ENCODE measurements around the gene PIEZO2. TPM values are rescaled to one million over a fixed set of nuclear protein-coding genes. Genes with fewer than 3 reads are reported as not detected.

PIEZO2 gene
- total RNA-seq, 4 donors from 2014 or later: 2.7 to 11.7 (median 4.0) TPM

GRCh38 chr18:11043694-11044093, 105.7 kb downstream of the PIEZO2 start:
- DNase-seq (ENCODE audit: low spot score): no peak
- ATAC-seq (ENCODE audit: low FRiP score): no peak
- TF ChIP-seq, protein P1, sequence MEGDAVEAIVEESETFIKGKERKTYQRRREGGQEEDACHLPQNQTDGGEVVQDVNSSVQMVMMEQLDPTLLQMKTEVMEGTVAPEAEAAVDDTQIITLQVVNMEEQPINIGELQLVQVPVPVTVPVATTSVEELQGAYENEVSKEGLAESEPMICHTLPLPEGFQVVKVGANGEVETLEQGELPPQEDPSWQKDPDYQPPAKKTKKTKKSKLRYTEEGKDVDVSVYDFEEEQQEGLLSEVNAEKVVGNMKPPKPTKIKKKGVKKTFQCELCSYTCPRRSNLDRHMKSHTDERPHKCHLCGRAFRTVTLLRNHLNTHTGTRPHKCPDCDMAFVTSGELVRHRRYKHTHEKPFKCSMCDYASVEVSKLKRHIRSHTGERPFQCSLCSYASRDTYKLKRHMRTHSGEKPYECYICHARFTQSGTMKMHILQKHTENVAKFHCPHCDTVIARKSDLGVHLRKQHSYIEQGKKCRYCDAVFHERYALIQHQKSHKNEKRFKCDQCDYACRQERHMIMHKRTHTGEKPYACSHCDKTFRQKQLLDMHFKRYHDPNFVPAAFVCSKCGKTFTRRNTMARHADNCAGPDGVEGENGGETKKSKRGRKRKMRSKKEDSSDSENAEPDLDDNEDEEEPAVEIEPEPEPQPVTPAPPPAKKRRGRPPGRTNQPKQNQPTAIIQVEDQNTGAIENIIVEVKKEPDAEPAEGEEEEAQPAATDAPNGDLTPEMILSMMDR (IDR thresholded peaks at IDR 0.05): no peak

DNA sequence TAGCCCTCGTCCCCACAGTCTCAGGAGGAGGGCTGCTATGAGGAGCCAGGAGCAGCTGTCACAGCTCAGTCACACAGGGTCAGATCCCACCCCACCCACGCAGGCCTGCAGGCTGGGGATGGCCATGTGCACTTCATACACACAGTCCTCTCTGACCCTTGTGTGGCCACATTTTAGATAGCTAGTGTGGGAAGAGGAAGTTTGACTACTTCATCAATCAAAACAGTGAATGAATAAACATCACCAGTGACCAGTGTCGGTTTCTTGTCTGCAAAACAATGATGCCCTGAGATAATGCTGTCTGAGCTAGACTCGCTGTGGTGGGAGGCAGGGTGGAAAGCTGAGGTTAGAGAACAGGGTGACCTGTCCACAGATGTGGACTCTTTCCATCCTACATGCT, 107.1 kb downstream of the PIEZO2 start:
- no peak for ATAC-seq (ENCODE audit: low FRiP score)
- TF ChIP-seq, protein P1 (IDR thresholded peaks at IDR 0.05): no peak
- no peak for DNase-seq (ENCODE audit: low spot score)

DNA sequence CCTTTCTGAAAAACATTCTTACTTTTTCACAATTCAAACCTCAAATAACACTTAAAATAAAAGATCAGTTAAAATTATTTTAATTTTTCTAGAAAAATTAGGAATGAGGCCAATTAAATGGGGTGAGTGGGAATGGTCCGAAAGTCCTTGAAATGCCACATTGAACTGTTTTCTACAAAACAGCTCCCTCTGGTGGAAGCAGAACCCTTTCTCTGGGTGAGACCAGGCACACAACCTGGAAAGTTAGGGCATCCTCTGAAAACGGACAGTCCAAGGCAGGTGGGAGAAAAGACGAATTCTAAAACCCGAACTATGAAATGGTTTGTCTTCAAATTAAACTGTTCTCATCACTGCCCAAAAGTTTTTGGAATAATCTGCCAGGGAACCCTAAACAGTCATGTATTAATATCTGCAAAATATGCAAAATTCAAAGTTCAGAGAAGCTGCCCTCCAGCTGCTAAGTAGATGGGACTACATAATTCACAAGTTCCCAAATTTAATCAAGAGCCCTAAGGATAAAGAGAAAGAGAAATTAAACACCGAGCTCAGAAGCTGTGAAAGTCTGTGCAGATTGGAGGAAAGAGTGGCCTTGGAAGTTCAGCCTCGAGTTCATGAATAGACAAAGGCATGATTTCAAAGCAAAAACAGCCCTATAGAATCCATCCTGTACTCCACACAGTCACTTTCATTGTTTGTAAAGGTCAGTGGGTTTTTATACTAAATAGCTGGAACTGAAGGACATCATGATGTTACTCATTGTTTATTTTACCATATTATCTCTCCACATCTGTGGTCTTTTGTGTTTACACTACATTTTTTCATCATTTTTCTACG, 108.3 kb downstream of the PIEZO2 start:
- DNase-seq (ENCODE audit: low spot score) (no peak), ATAC-seq (ENCODE audit: low FRiP score) (no peak)
- TF ChIP-seq, protein P1 (IDR thresholded peaks at IDR 0.05): no peak

GRCh38 chr18:11040359-11040758, 109.0 kb downstream of the PIEZO2 start:
- TF ChIP-seq, protein P1 (IDR thresholded peaks at IDR 0.05): no peak
- ATAC-seq (ENCODE audit: low FRiP score): no peak
- no peak for DNase-seq (ENCODE audit: low spot score)

GRCh38 chr18:11037533-11038240, 111.7 kb downstream of the PIEZO2 start:
- no peak for DNase-seq (ENCODE audit: low spot score)
- ATAC-seq (ENCODE audit: low FRiP score): no peak
- TF ChIP-seq, protein P1 (IDR thresholded peaks at IDR 0.05): no peak

DNA sequence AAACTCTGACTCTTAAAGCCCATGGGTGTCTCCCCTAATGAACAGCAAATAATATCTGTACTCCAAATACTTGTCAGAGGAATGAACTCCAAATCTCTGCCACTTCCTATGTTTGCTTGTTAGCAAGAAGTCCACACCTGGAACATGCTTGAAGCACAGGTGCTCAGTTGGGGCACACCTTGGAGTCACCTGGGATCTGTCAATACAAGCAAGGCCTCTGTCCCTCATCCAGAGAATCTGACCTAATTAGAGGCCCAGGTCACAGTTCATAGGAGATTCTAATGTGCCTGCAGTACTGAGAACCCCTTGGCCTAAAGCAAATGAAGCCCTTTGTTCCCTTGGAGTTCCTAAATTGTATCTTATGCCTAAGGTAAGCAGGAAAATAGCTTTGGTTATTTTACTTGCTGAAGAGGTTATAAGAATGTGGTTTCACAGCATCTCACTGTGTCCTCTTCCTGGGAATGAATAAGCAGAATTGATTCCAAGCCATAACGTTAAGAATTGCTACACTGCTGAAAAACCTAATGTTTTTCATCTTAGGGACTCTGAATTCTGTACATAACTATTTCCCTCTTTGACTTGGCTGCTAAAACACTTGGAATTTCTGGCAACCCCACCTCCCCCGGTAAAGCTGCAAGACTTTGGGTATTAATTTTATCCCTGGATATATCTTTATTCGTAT, 113.4 kb downstream of the PIEZO2 start:
- ATAC-seq (ENCODE audit: low FRiP score) (no peak), DNase-seq (ENCODE audit: low spot score) (no peak)
- TF ChIP-seq, protein P1 (IDR thresholded peaks at IDR 0.05): no peak
